CD4-positive, alpha-beta T cell (primary cell): ENCODE data around the gene FARSA. TPM values are rescaled to one million over a fixed set of nuclear protein-coding genes. Genes with fewer than 3 reads are reported as not detected.
A peak's percentile ranks its signal among the peaks of the same experiment; 100 is the strongest.

Source experiments
- ATAC-seq: fragments of 200-7000 bp; cut with Tn5 transposase; one replicate; pipeline ENCODE4 v1.10.0; 2022; ENCODE audit warnings: mild to moderate bottlenecking; ENCODE audit not compliant: poor library complexity
- CTCF ChIA-PET: fragments of 350-600 bp; sonication (Branson Sonifier 250); formaldehyde crosslinking; loops from one replicate; lab custom pipeline; 2021; ENCODE audit warnings: antibody characterized with exemption, inconsistent platforms; lab: Charles Lee
- POLR2A ChIA-PET: fragments of 350-600 bp; sonication (Branson Sonifier 250); formaldehyde crosslinking; loops from one replicate; lab custom pipeline; 2021; ENCODE audit warnings: antibody characterized with exemption, inconsistent platforms; lab: Charles Lee
- DNase-seq, 14 experiments: peaks; one replicate each; pipeline ENCODE4 v3.0.0-alpha.2; 2013 to 2020; ENCODE audit warnings: mixed read lengths in 2 of 14
- H3K27ac ChIP-seq, 2 donors: one replicate each; pipeline versions ENCODE4 v1.5.1 to v1.7.0; 2013; ENCODE audit warnings: low read length in 2 of 2, low read depth in 1 of 2, mild to moderate bottlenecking in 1 of 2
- H3K27me3 ChIP-seq, 2 experiments: 1 replicate in 1 of 2; 2 replicates in 1 of 2; pipeline versions ENCODE4 v1.6.1 to v1.7.0; 2013; ENCODE audit warnings: low read length in 2 of 2, control low read depth in 1 of 2, mild to moderate bottlenecking in 1 of 2, moderate library complexity in 1 of 2; ENCODE audit not compliant: insufficient read depth in 2 of 2, control insufficient read depth in 1 of 2
- H3K36me3 ChIP-seq: one replicate; pipeline ENCODE4 v1.6.1; 2013; ENCODE audit warnings: low read length, control low read depth; ENCODE audit not compliant: insufficient read depth
- H3K4me1 ChIP-seq: one replicate; pipeline ENCODE4 v1.6.1; 2013; ENCODE audit warnings: low read length, control low read depth; ENCODE audit not compliant: insufficient read depth
- H3K4me3 ChIP-seq: one replicate; pipeline ENCODE4 v1.5.1; 2013; ENCODE audit warnings: mild to moderate bottlenecking, low read length, moderate library complexity
- H3K9me3 ChIP-seq, 2 experiments: 1 replicate in 1 of 2; 2 replicates in 1 of 2; pipeline versions ENCODE4 v1.6.1 to v1.7.0; 2013; ENCODE audit warnings: low read length in 2 of 2, mild to moderate bottlenecking in 2 of 2, control low read depth in 1 of 2, moderate library complexity in 1 of 2; ENCODE audit not compliant: control insufficient read depth in 1 of 2, insufficient read depth in 1 of 2
- H3K27ac Mint-ChIP-seq: one replicate; pipeline ENCODE4 v1.8.0; 2020; ENCODE audit warnings: mixed read lengths
- H3K27me3 Mint-ChIP-seq: one replicate; pipeline ENCODE4 v1.8.0; 2021; ENCODE audit warnings: mixed read lengths
- H3K36me3 Mint-ChIP-seq: one replicate; pipeline ENCODE4 v1.8.0; 2021; ENCODE audit warnings: low read depth, mixed read lengths
- H3K4me1 Mint-ChIP-seq: one replicate; pipeline ENCODE4 v1.8.0; 2021; ENCODE audit warnings: low read depth, mixed read lengths
- H3K4me3 Mint-ChIP-seq: one replicate; pipeline ENCODE4 v1.8.0; 2020; ENCODE audit warnings: mild to moderate bottlenecking, mixed read lengths
- H3K9me3 Mint-ChIP-seq: one replicate; pipeline ENCODE4 v1.8.0; 2020; ENCODE audit warnings: mixed read lengths
- intact Hi-C, 2 experiments: fragments of 100-400 bp; cut with DNase I in 1 of 2; cut with micrococcal nuclease in 1 of 2; formaldehyde crosslinking; loops; one replicate each; pipeline versions ENCODE4 v1.15.1 to v1.9.0; 2023 to 2025; cut with DNase I, micrococcal nuclease
- total RNA-seq, 174 experiments: library from RNA in 2 of 174; stranded (reverse) in 2 of 174; gene quantifications; one replicate each; pipeline ENCODE4 v1.2.3 and lab custom pipeline; 2021 to 2026
- TF ChIP-seq, protein P1 (sequence below): fragments of 200-600 bp; IDR thresholded peaks from one replicate; pipeline ENCODE4 v1.8.0; 2022; ENCODE audit warnings: antibody characterized with exemption, mild to moderate bottlenecking

Gene FARSA
- total RNA-seq, 2 experiments from 2014 or later: 17.2 TPM

- Histone ChIP-seq H3K9me3 (peaks cover 10 to 26% of the 10 kb centered on the region in 2 experiments), H3K27ac (no peak overlapping the region), H3K4me1 (peaks cover 52% of the 10 kb centered on the region), H3K4me3 (no peak overlapping the region), H3K36me3 (peaks cover 10% of the 10 kb centered on the region), H3K27me3 (no peaks in the 10 kb centered on the region)
- ATAC-seq (no peak), DNase-seq (no peak)
- Mint-ChIP-seq H3K4me1 (peaks cover 27% of the 10 kb centered on the region), H3K27ac (peak overlapping the region; percentile 86), H3K27me3 (no peaks in the 10 kb centered on the region), H3K9me3 (no peaks in the 10 kb centered on the region), H3K36me3 (peaks cover 13% of the 10 kb centered on the region), H3K4me3 (peak overlapping the region; percentile 89)
- CTCF ChIA-PET: interaction anchor here (0.8 to 2.8 kb wide), 3 partner anchors 48 to 83 kb away, joined by 3 to 14 read pairs (median 3); no protein-coding TSS in a partner anchor
- intact Hi-C loops: no loop called here
- TF ChIP-seq, protein P1, sequence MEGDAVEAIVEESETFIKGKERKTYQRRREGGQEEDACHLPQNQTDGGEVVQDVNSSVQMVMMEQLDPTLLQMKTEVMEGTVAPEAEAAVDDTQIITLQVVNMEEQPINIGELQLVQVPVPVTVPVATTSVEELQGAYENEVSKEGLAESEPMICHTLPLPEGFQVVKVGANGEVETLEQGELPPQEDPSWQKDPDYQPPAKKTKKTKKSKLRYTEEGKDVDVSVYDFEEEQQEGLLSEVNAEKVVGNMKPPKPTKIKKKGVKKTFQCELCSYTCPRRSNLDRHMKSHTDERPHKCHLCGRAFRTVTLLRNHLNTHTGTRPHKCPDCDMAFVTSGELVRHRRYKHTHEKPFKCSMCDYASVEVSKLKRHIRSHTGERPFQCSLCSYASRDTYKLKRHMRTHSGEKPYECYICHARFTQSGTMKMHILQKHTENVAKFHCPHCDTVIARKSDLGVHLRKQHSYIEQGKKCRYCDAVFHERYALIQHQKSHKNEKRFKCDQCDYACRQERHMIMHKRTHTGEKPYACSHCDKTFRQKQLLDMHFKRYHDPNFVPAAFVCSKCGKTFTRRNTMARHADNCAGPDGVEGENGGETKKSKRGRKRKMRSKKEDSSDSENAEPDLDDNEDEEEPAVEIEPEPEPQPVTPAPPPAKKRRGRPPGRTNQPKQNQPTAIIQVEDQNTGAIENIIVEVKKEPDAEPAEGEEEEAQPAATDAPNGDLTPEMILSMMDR: no peak
- POLR2A ChIA-PET: interaction anchor here (0.9 to 1.4 kb wide), 3 partner anchors 36 to 83 kb away, joined by 3 to 4 read pairs (median 4); partner anchors contain the start of genes FARSA and SYCE2
These were observed 50.9 kb downstream of the FARSA start for GRCh38 chr19:12882589-12882988.

- Mint-ChIP-seq H3K36me3 (peaks cover 22% of the 10 kb centered on the region), H3K4me1 (peaks cover 23% of the 10 kb centered on the region), H3K4me3 (peak within 1 kb of the TSS; percentile 89), H3K9me3 (no peaks in the 10 kb centered on the region), H3K27ac (peak within 1 kb of the TSS; percentile 86), H3K27me3 (no peaks in the 10 kb centered on the region)
- peak within 1 kb of the TSS; percentile 46 to 58 for H3K27ac ChIP-seq
- H3K4me1 ChIP-seq: peaks cover 52% of the 10 kb centered on the region
- intact Hi-C loops: no loop called here
- ATAC-seq (peak; percentile 74), DNase-seq (peak; percentile 73 to 95 (median 86))
- H3K36me3 ChIP-seq: peaks cover 15% of the 10 kb centered on the region
- H3K9me3 ChIP-seq: peaks cover 10 to 26% of the 10 kb centered on the region in 2 experiments
- POLR2A ChIA-PET: interaction anchor here (1.0 to 2.5 kb wide), 4 partner anchors 9 to 38 kb away, joined by 4 to 13 read pairs (median 5); partner anchors contain the start of genes GCDH and SYCE2
- no peaks in the 10 kb centered on the region for H3K27me3 ChIP-seq
- H3K4me3 ChIP-seq: peak within 1 kb of the TSS; percentile 89
- CTCF ChIA-PET: interaction anchor here (0.9 to 2.8 kb wide), 2 partner anchors 10 to 84 kb away, joined by 4 to 14 read pairs; partner anchors contain the start of gene GCDH
- TF ChIP-seq, protein P1: no peak
These were observed 52.2 kb downstream of the FARSA start, which contains the start of gene DNASE2 for GRCh38 chr19:12881172-12881808. Gene DNASE2 (minus strand): TSS chr19:12881449. CDS start chr19:12881375, 74 bp downstream.

- no peaks in the 10 kb centered on the region for H3K27me3 ChIP-seq
- no peaks in the 10 kb centered on the region for H3K9me3 Mint-ChIP-seq
- DNase-seq (peak in 1 of 14 experiments; percentile 33), ATAC-seq (no peak)
- H3K4me3 ChIP-seq: peak overlapping the region; percentile 89
- ChIA-PET CTCF (interaction anchor here (0.9 to 1.3 kb wide), 3 partner anchors 10 to 84 kb away, joined by 4 to 5 read pairs (median 5); partner anchors contain the start of gene GCDH), POLR2A (interaction anchor here (1.2 to 2.5 kb wide), 3 partner anchors 9 to 89 kb away, joined by 4 to 13 read pairs (median 4); partner anchors contain the start of genes GCDH and JUNB)
- peaks cover 28% of the 10 kb centered on the region for H3K36me3 Mint-ChIP-seq
- TF ChIP-seq, protein P1: no peak
- peaks cover 21% of the 10 kb centered on the region for H3K36me3 ChIP-seq
- peaks cover 10 to 26% of the 10 kb centered on the region in 2 experiments for H3K9me3 ChIP-seq
- peak overlapping the region; percentile 46 to 58 for H3K27ac ChIP-seq
- peaks cover 46% of the 10 kb centered on the region for H3K4me1 ChIP-seq
- H3K27ac Mint-ChIP-seq: peak overlapping the region; percentile 86
- H3K4me3 Mint-ChIP-seq: peak overlapping the region; percentile 89
- intact Hi-C loops: no loop called here
- no peaks in the 10 kb centered on the region for H3K27me3 Mint-ChIP-seq
- peaks cover 22% of the 10 kb centered on the region for H3K4me1 Mint-ChIP-seq
These were observed 52.9 kb downstream of the FARSA start for GRCh38 chr19:12880551-12881171.
